ENCODE results near the gene QRSL1. TPM values are rescaled to one million over a fixed set of nuclear protein-coding genes. Genes with fewer than 3 reads are reported as not detected.

QRSL1 gene
- total and polyA plus RNA-seq, 2 of the 4 experiments (the other 2 are of a cell fraction): 6.1 to 10.9 TPM

DNA sequence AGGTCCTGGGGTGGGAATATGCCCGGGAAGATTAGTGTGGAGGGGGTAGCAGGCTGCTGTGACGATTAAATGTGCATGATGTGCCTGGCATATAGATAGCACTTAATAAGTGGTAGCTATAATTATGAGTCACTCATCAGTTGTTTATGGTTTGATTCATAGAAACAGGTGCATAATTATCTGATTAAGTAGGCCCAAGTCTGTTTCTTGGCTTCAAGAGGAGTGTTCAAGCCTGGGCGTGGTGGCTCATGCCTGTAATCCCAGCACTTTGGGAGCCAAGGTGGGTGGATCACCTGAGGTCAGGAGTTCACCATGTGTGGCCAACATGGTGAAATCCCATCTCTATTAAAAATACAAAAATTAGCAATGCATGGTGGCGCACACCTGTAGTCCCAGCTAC is 74.9 kb downstream of the QRSL1 start:
- Histone ChIP-seq H3K4ac (ENCODE audit: low read depth, low read length) (no peak overlapping the region), H4K8ac (ENCODE audit: low read depth in 2 of 2, low read length in 2 of 2) (no peak overlapping the region), H3K36me3 (ENCODE audit: control insufficient read depth, insufficient read depth, low read length) (no peaks in the 10 kb centered on the region), H3K4me2 (ENCODE audit: low read depth, low read length) (no peak overlapping the region), H4K20me1 (ENCODE audit: insufficient read depth, low read length) (no peaks in the 10 kb centered on the region), H2BK15ac (ENCODE audit: low read depth, low read length) (no peak overlapping the region), H2BK20ac (ENCODE audit: low read depth, low read length) (no peak overlapping the region), H3K9ac (ENCODE audit: low read depth, low read length) (no peak overlapping the region), H3K18ac (ENCODE audit: low read depth, low read length) (no peak overlapping the region), H3K9me3 (ENCODE audit: control insufficient read depth, insufficient read depth, low read length) (no peaks in the 10 kb centered on the region), H2AK9ac (replicated peaks; ENCODE audit: low read depth, low read length, poor library complexity) (no peak overlapping the region), H2BK5ac (ENCODE audit: low read depth, low read length, poor library complexity, severe bottlenecking) (no peak overlapping the region), H3K79me1 (ENCODE audit: low read depth in 1 of 2, low read length in 2 of 2) (no peaks in the 10 kb centered on the region), H4K91ac (ENCODE audit: insufficient read depth, low read depth, low read length) (no peak overlapping the region), H3K56ac (ENCODE audit: extremely low read depth, insufficient read depth, low read length) (no peak overlapping the region), H3K23ac (ENCODE audit: low read depth, low read length) (no peak overlapping the region), H3K9me1 (ENCODE audit: insufficient read depth, low read length) (no peaks in the 10 kb centered on the region), H2AK5ac (ENCODE audit: low read depth, low read length) (no peak overlapping the region), H2AFZ (replicated peaks; ENCODE audit: low read length, poor library complexity) (no peak overlapping the region), H3K27me3 (ENCODE audit: control insufficient read depth, insufficient read depth, low read length) (peaks cover 13% of the 10 kb centered on the region), H3K27ac (ENCODE audit: insufficient read depth, low read length) (no peak overlapping the region), H2BK120ac (ENCODE audit: low read depth, low read length) (no peak overlapping the region), H3K4me3 (ENCODE audit: insufficient read depth, low read depth, low read length) (no peak overlapping the region), H3K4me1 (ENCODE audit: control insufficient read depth, insufficient read depth, low read length) (no peaks in the 10 kb centered on the region), H4K5ac (ENCODE audit: low read depth, low read length) (no peak overlapping the region), H3K14ac (replicated peaks; ENCODE audit: low read depth, low read length) (no peak overlapping the region)
- WGBS, 2 experiments (ENCODE audit: extremely low coverage in 2 of 2, insufficient read length in 1 of 2): no CpG with 5 or more reads among the region's 4 CpGs
- no TSS peak for BruUV-seq (replicated peaks)
- dilution Hi-C loops (cut with HindIII; ENCODE audit: low sequenced_read_pairs, unreplicated experiment) (no loop called here), in situ Hi-C loops (cut with MboI; ENCODE audit: low sequenced_read_pairs) (no loop called here), intact Hi-C loops (cut with micrococcal nuclease) (no loop called here)
- ATAC-seq (ENCODE audit: low read depth) (no peak), DNase-seq (no peak)
- TF ChIP-seq MAZ (IDR thresholded peaks at IDR 0.05; ENCODE audit: borderline replicate concordance, low read depth, low read length) (no peak), RFX5 (IDR thresholded peaks at IDR 0.05; ENCODE audit: low read depth, low read length) (no peak), SMC3 (IDR thresholded peaks at IDR 0.05; ENCODE audit: low read depth, low read length) (no peak), MAFK (IDR thresholded peaks at IDR 0.05; ENCODE audit: low read depth, low read length) (no peak), FOS (IDR thresholded peaks at IDR 0.05; ENCODE audit: low read depth, low read length) (no peak), NFE2L2 (IDR thresholded peaks at IDR 0.05; ENCODE audit: low read depth, low read length) (no peak), MXI1 (IDR thresholded peaks at IDR 0.05; ENCODE audit: borderline replicate concordance, low read depth, low read length) (no peak), RCOR1 (IDR thresholded peaks at IDR 0.05; ENCODE audit: insufficient replicate concordance, low read length) (no peak), BHLHE40 (IDR thresholded peaks at IDR 0.05; ENCODE audit: low read depth, low read length) (no peak), CHD1 (IDR thresholded peaks at IDR 0.05; ENCODE audit: low read depth, low read length) (no peak), CEBPB (IDR thresholded peaks at IDR 0.05; ENCODE audit: low read depth, low read length) (no peak), RAD21 (IDR thresholded peaks at IDR 0.05; ENCODE audit: low read length) (no peak), POLR2A (IDR thresholded peaks at IDR 0.05; ENCODE audit: low read depth, low read length) (no peak)
- TF ChIP-seq, protein P1, sequence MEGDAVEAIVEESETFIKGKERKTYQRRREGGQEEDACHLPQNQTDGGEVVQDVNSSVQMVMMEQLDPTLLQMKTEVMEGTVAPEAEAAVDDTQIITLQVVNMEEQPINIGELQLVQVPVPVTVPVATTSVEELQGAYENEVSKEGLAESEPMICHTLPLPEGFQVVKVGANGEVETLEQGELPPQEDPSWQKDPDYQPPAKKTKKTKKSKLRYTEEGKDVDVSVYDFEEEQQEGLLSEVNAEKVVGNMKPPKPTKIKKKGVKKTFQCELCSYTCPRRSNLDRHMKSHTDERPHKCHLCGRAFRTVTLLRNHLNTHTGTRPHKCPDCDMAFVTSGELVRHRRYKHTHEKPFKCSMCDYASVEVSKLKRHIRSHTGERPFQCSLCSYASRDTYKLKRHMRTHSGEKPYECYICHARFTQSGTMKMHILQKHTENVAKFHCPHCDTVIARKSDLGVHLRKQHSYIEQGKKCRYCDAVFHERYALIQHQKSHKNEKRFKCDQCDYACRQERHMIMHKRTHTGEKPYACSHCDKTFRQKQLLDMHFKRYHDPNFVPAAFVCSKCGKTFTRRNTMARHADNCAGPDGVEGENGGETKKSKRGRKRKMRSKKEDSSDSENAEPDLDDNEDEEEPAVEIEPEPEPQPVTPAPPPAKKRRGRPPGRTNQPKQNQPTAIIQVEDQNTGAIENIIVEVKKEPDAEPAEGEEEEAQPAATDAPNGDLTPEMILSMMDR (conservative IDR thresholded peaks at IDR 0.05; ENCODE audit: low read depth, low read length): no peak
- TF ChIP-seq, protein P2, sequence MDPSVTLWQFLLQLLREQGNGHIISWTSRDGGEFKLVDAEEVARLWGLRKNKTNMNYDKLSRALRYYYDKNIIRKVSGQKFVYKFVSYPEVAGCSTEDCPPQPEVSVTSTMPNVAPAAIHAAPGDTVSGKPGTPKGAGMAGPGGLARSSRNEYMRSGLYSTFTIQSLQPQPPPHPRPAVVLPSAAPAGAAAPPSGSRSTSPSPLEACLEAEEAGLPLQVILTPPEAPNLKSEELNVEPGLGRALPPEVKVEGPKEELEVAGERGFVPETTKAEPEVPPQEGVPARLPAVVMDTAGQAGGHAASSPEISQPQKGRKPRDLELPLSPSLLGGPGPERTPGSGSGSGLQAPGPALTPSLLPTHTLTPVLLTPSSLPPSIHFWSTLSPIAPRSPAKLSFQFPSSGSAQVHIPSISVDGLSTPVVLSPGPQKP (IDR thresholded peaks at IDR 0.05; ENCODE audit: borderline replicate concordance, low read depth, low read length): no peak
- TF ChIP-seq, protein P3, sequence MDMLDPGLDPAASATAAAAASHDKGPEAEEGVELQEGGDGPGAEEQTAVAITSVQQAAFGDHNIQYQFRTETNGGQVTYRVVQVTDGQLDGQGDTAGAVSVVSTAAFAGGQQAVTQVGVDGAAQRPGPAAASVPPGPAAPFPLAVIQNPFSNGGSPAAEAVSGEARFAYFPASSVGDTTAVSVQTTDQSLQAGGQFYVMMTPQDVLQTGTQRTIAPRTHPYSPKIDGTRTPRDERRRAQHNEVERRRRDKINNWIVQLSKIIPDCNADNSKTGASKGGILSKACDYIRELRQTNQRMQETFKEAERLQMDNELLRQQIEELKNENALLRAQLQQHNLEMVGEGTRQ (IDR thresholded peaks at IDR 0.05; ENCODE audit: low read depth, low read length): no peak
- POLR2A ChIA-PET (ENCODE audit: unreplicated experiment): no interaction called here
- CTCF ChIA-PET: no interaction called here

Measured in IMR-90 (cell line).